ENCODE results near the gene KCNA1. TPM values are rescaled to one million over a fixed set of nuclear protein-coding genes. Genes with fewer than 3 reads are reported as not detected.
A peak's percentile ranks its signal among the peaks of the same experiment; 100 is the strongest.
"Not testable (repeated sequence)": the region's sequence is repeated elsewhere in the genome, so short reads cannot be mapped to it uniquely, and the experiment has no call there.

KCNA1 gene
- not detected in 2 replicates for total RNA-seq

- Mint-ChIP-seq H3K27me3 (ENCODE audit: low read depth) (peaks cover 49% of the 10 kb centered on the region), H3K4me3 (ENCODE audit: low read depth) (peak within 1 kb of the TSS; percentile 82), H3K9me3 (no peaks in the 10 kb centered on the region), H3K4me1 (ENCODE audit: low read depth) (peaks cover 8% of the 10 kb centered on the region), H3K27ac (no peak within 1 kb of the TSS), H3K36me3 (ENCODE audit: low read depth) (no peaks in the 10 kb centered on the region)
- DNase-seq (ENCODE audit: low spot score) = no peak
- intact Hi-C loops (cut with micrococcal nuclease) = loop anchor here (1.0 kb wide), 1 partner anchor 35 kb away; no protein-coding TSS in a partner anchor
These were observed at the start of gene KCNA1 for GRCh38 chr12:4909734-4910501. KCNA1 (plus strand) TSS chr12:4909905; CDS start chr12:4911379, 1,474 bp downstream.

GRCh38 chr12:4860741-4861140, 49.0 kb upstream of the KCNA1 start:
- H3K27ac Mint-ChIP-seq = no peak overlapping the region
- no peaks in the 10 kb centered on the region for H3K9me3 Mint-ChIP-seq
- H3K27me3 Mint-ChIP-seq (ENCODE audit: low read depth) = peaks cover 27% of the 10 kb centered on the region
- no peaks in the 10 kb centered on the region for H3K36me3 Mint-ChIP-seq (ENCODE audit: low read depth)
- H3K4me1 Mint-ChIP-seq (ENCODE audit: low read depth) = peaks cover 19% of the 10 kb centered on the region
- intact Hi-C loops (cut with micrococcal nuclease) = no loop called here
- DNase-seq (ENCODE audit: low spot score) = no peak
- H3K4me3 Mint-ChIP-seq (ENCODE audit: low read depth) = no peak overlapping the region

- Mint-ChIP-seq H3K27me3 (ENCODE audit: low read depth) (peaks cover 28% of the 10 kb centered on the region), H3K36me3 (ENCODE audit: low read depth) (no peaks in the 10 kb centered on the region), H3K9me3 (no peaks in the 10 kb centered on the region), H3K4me3 (ENCODE audit: low read depth) (no peak overlapping the region), H3K4me1 (ENCODE audit: low read depth) (peaks cover 7% of the 10 kb centered on the region), H3K27ac (no peak overlapping the region)
- intact Hi-C loops (cut with micrococcal nuclease) = no loop called here
- DNase-seq (ENCODE audit: low spot score) = no peak
These were observed 46.9 kb upstream of the KCNA1 start for GRCh38 chr12:4862809-4863208.

- no peak for DNase-seq (ENCODE audit: low spot score)
- intact Hi-C loops (cut with micrococcal nuclease) = no loop called here
- no peaks in the 10 kb centered on the region for H3K9me3 Mint-ChIP-seq
- peaks cover 20% of the 10 kb centered on the region for H3K27me3 Mint-ChIP-seq (ENCODE audit: low read depth)
- H3K4me1 Mint-ChIP-seq (ENCODE audit: low read depth) = peaks cover 3% of the 10 kb centered on the region
- no peaks in the 10 kb centered on the region for H3K36me3 Mint-ChIP-seq (ENCODE audit: low read depth)
- H3K27ac Mint-ChIP-seq = no peak overlapping the region
- no peak overlapping the region for H3K4me3 Mint-ChIP-seq (ENCODE audit: low read depth)
These were observed 45.1 kb upstream of the KCNA1 start for GRCh38 chr12:4864575-4864974.

GRCh38 chr12:4865246-4865645, 44.5 kb upstream of the KCNA1 start:
- DNase-seq (ENCODE audit: low spot score) = no peak
- Mint-ChIP-seq H3K27me3 (ENCODE audit: low read depth) (peaks cover 20% of the 10 kb centered on the region), H3K27ac (no peak overlapping the region), H3K4me3 (ENCODE audit: low read depth) (no peak overlapping the region), H3K36me3 (ENCODE audit: low read depth) (no peaks in the 10 kb centered on the region), H3K4me1 (ENCODE audit: low read depth) (peaks cover 3% of the 10 kb centered on the region), H3K9me3 (no peaks in the 10 kb centered on the region)
- intact Hi-C loops (cut with micrococcal nuclease) = no loop called here

GRCh38 chr12:4866299-4866698, 43.4 kb upstream of the KCNA1 start:
- Mint-ChIP-seq H3K4me1 (ENCODE audit: low read depth) (peaks cover 3% of the 10 kb centered on the region), H3K36me3 (ENCODE audit: low read depth) (no peaks in the 10 kb centered on the region), H3K4me3 (ENCODE audit: low read depth) (no peak overlapping the region), H3K9me3 (no peaks in the 10 kb centered on the region), H3K27ac (no peak overlapping the region), H3K27me3 (ENCODE audit: low read depth) (peaks cover 18% of the 10 kb centered on the region)
- intact Hi-C loops (cut with micrococcal nuclease) = no loop called here
- DNase-seq (ENCODE audit: low spot score) = no peak

- Mint-ChIP-seq H3K9me3 (no peaks in the 10 kb centered on the region), H3K27ac (no peak overlapping the region), H3K36me3 (ENCODE audit: low read depth) (no peaks in the 10 kb centered on the region), H3K27me3 (ENCODE audit: low read depth) (peaks cover 21% of the 10 kb centered on the region), H3K4me3 (ENCODE audit: low read depth) (no peak overlapping the region), H3K4me1 (ENCODE audit: low read depth) (peaks cover 3% of the 10 kb centered on the region)
- intact Hi-C loops (cut with micrococcal nuclease) = no loop called here
- DNase-seq (ENCODE audit: low spot score) = no peak
These were observed 42.3 kb upstream of the KCNA1 start for GRCh38 chr12:4867384-4867783.

- no peak for DNase-seq (ENCODE audit: low spot score)
- no peak overlapping the region for H3K4me3 Mint-ChIP-seq (ENCODE audit: low read depth)
These were observed 39.3 kb upstream of the KCNA1 start for GRCh38 chr12:4870423-4870822.

GRCh38 chr12:4871514-4871913, 38.2 kb upstream of the KCNA1 start:
- Mint-ChIP-seq H3K9me3 (no peaks in the 10 kb centered on the region), H3K4me3 (ENCODE audit: low read depth) (no peak overlapping the region), H3K27ac (no peak overlapping the region), H3K27me3 (ENCODE audit: low read depth) (peaks cover 21% of the 10 kb centered on the region), H3K36me3 (ENCODE audit: low read depth) (no peaks in the 10 kb centered on the region), H3K4me1 (ENCODE audit: low read depth) (no peaks in the 10 kb centered on the region)
- intact Hi-C loops (cut with micrococcal nuclease) = no loop called here
- no peak for DNase-seq (ENCODE audit: low spot score)

More at GRCh38 chr12:4870423-4870822, 39.3 kb upstream of the KCNA1 start:
- Mint-ChIP-seq H3K9me3 (no peaks in the 10 kb centered on the region), H3K27ac (no peak overlapping the region), H3K27me3 (ENCODE audit: low read depth) (peaks cover 15% of the 10 kb centered on the region), H3K36me3 (ENCODE audit: low read depth) (no peaks in the 10 kb centered on the region), H3K4me1 (ENCODE audit: low read depth) (no peaks in the 10 kb centered on the region)
- intact Hi-C loops (cut with micrococcal nuclease) = no loop called here

GRCh38 chr12:4873947-4874346, 35.8 kb upstream of the KCNA1 start:
- no peak for DNase-seq (ENCODE audit: low spot score)
- intact Hi-C loops (cut with micrococcal nuclease) = no loop called here
- Mint-ChIP-seq H3K9me3 (peaks cover 3% of the 10 kb centered on the region), H3K27ac (no peak overlapping the region), H3K4me1 (ENCODE audit: low read depth) (no peaks in the 10 kb centered on the region), H3K4me3 (ENCODE audit: low read depth) (no peak overlapping the region), H3K27me3 (ENCODE audit: low read depth) (peaks cover 13% of the 10 kb centered on the region), H3K36me3 (ENCODE audit: low read depth) (no peaks in the 10 kb centered on the region)

- Mint-ChIP-seq H3K4me3 (ENCODE audit: low read depth) (no peak overlapping the region), H3K4me1 (ENCODE audit: low read depth) (no peaks in the 10 kb centered on the region), H3K9me3 (peaks cover 4% of the 10 kb centered on the region), H3K27me3 (ENCODE audit: low read depth) (peaks cover 13% of the 10 kb centered on the region), H3K27ac (no peak overlapping the region), H3K36me3 (ENCODE audit: low read depth) (no peaks in the 10 kb centered on the region)
- DNase-seq (ENCODE audit: low spot score) = no peak
- intact Hi-C loops (cut with micrococcal nuclease) = loop anchor here (1.0 kb wide), 1 partner anchor 35 kb away; the partner anchor contains the start of gene KCNA1
These were observed 35.0 kb upstream of the KCNA1 start for GRCh38 chr12:4874671-4875070.

- H3K27ac Mint-ChIP-seq; H3K4me3 Mint-ChIP-seq (ENCODE audit: low read depth); H3K4me1 Mint-ChIP-seq (ENCODE audit: low read depth); DNase-seq (ENCODE audit: low spot score); intact Hi-C loops (cut with micrococcal nuclease); H3K36me3 Mint-ChIP-seq (ENCODE audit: low read depth): not testable (repeated sequence)
- peaks cover 10% of the 10 kb centered on the region for H3K9me3 Mint-ChIP-seq
- peaks cover 15% of the 10 kb centered on the region for H3K27me3 Mint-ChIP-seq (ENCODE audit: low read depth)
These were observed 30.2 kb upstream of the KCNA1 start for GRCh38 chr12:4879481-4879880.

- H3K27me3 Mint-ChIP-seq (ENCODE audit: low read depth) = peaks cover 17% of the 10 kb centered on the region
- no peak for DNase-seq (ENCODE audit: low spot score)
- intact Hi-C loops (cut with micrococcal nuclease) = no loop called here
- no peak overlapping the region for H3K27ac Mint-ChIP-seq
- peaks cover 10% of the 10 kb centered on the region for H3K9me3 Mint-ChIP-seq
- H3K4me3 Mint-ChIP-seq (ENCODE audit: low read depth) = no peak overlapping the region
- H3K4me1 Mint-ChIP-seq (ENCODE audit: low read depth) = no peaks in the 10 kb centered on the region
- H3K36me3 Mint-ChIP-seq (ENCODE audit: low read depth) = no peaks in the 10 kb centered on the region
These were observed 28.2 kb upstream of the KCNA1 start for GRCh38 chr12:4881266-4882064.
